ENCODE measurements around the gene LALBA. TPM values are rescaled to one million over a fixed set of nuclear protein-coding genes. Genes with fewer than 3 reads are reported as not detected.

LALBA gene
- total RNA-seq, 1 donor from 2014 or later: not detected

DNA sequence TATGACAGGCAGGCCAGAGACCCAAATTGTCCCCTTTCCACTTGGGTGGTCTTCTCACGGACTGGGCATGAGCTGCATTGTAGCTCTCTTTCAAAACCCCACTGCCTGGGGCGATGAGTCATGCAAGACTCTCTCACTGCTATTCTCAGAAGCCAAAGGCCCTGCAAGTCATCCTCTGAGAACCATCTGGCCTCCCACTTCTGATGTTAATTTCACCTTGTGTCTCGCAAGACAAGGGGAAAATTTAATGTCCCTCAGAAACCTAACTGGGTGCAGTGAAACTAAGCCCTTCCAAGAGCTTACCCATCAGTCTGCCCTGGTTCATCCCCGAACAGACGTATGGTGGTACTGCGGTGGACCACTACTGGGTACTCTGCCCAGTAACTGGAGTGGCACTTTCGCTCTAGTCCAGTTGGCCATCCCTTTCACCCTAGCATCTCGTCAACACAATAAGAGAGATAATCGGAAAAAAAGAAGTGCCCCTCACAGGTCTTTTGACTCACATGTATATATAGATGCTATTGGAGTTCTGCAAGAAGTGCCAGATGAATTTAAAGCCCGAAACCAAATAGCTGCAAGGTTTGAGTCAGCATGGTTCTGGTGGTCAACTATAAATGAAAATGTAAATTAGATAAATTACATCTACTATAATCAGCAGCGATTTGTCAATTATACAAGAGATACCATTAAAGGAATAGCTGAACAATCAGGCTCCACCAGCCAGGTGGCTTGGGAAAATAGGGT, 31.3 kb upstream of the LALBA start:
- H3K36me3 Mint-ChIP-seq (ENCODE audit: low read depth): no peaks in the 10 kb centered on the region
- POLR2A ChIA-PET: no interaction called here
- ATAC-seq (ENCODE audit: low read depth): no peak

DNA sequence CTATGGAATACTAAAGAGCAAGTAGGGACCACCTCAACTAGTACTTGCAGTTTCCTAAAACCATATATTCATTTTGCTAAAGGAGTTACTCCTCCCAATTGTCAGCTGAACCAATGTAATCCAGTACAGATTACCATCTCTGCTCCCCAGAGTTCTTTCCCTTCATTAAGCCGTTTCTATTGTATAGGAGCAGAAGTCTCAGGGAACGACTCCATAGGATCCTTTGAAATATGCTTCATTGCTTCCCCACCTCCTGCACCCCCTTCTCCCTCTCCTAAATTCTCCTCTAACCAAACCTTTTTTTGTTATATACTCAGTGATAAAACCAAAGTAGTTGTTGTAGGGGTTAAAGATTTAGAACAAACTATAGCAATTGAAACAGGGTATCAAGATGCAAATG, 30.7 kb upstream of the LALBA start:
- Mint-ChIP-seq H3K4me3 (no peak overlapping the region), H3K27me3 (peaks cover 19% of the 10 kb centered on the region), H3K9me3 (peaks cover 14% of the 10 kb centered on the region), H3K36me3 (ENCODE audit: low read depth) (no peaks in the 10 kb centered on the region), H3K27ac (no peak overlapping the region), H3K4me1 (no peaks in the 10 kb centered on the region)
- intact Hi-C loops (cut with micrococcal nuclease): no loop called here
- TF ChIP-seq, protein P1, sequence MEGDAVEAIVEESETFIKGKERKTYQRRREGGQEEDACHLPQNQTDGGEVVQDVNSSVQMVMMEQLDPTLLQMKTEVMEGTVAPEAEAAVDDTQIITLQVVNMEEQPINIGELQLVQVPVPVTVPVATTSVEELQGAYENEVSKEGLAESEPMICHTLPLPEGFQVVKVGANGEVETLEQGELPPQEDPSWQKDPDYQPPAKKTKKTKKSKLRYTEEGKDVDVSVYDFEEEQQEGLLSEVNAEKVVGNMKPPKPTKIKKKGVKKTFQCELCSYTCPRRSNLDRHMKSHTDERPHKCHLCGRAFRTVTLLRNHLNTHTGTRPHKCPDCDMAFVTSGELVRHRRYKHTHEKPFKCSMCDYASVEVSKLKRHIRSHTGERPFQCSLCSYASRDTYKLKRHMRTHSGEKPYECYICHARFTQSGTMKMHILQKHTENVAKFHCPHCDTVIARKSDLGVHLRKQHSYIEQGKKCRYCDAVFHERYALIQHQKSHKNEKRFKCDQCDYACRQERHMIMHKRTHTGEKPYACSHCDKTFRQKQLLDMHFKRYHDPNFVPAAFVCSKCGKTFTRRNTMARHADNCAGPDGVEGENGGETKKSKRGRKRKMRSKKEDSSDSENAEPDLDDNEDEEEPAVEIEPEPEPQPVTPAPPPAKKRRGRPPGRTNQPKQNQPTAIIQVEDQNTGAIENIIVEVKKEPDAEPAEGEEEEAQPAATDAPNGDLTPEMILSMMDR (IDR thresholded peaks at IDR 0.05): no peak
- CTCF ChIA-PET: no interaction called here
- no peak for DNase-seq
- POLR2A ChIA-PET: no interaction called here
- ATAC-seq (ENCODE audit: low read depth): no peak

More for the DNA sequence above, 31.3 kb upstream of the LALBA start:
- no peak overlapping the region for H3K4me3 Mint-ChIP-seq
- TF ChIP-seq, protein P1 (IDR thresholded peaks at IDR 0.05): no peak
- no peak for DNase-seq
- H3K4me1 Mint-ChIP-seq: no peaks in the 10 kb centered on the region
- intact Hi-C loops (cut with micrococcal nuclease): no loop called here
- H3K27ac Mint-ChIP-seq: no peak overlapping the region
- CTCF ChIA-PET: no interaction called here
- H3K27me3 Mint-ChIP-seq: peaks cover 19% of the 10 kb centered on the region
- H3K9me3 Mint-ChIP-seq: peaks cover 15% of the 10 kb centered on the region

DNA sequence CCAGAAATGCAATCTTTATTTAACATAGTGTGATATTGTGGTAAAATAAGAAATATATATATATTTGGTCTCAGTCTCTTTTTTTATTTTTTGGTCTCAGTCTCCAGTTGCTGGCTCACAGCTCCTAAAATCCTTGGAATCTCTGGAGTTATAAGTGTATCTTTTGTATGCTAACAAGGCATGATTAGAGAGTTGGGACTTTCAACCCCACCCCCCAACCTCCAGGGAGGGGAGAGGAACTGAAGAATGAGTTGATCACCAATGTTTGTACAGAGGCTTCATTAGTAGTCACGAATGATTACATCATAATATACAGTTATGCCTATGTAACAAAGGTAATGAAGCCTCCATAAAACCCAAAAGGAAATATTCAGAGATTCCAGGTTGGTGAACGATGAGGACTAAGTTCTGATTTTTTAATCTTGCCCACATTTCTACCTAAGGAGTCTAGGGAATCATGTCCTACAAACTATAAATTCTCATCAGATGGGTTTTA, 22.8 kb upstream of the LALBA start:
- intact Hi-C loops (cut with micrococcal nuclease): no loop called here
- Mint-ChIP-seq H3K36me3 (ENCODE audit: low read depth) (no peaks in the 10 kb centered on the region), H3K4me1 (no peaks in the 10 kb centered on the region), H3K27me3 (peaks cover 29% of the 10 kb centered on the region), H3K4me3 (no peak overlapping the region), H3K9me3 (peaks cover 5% of the 10 kb centered on the region), H3K27ac (no peak overlapping the region)
- POLR2A ChIA-PET: no interaction called here
- DNase-seq: no peak
- TF ChIP-seq, protein P1 (IDR thresholded peaks at IDR 0.05): no peak
- no peak for ATAC-seq (ENCODE audit: low read depth)
- CTCF ChIA-PET: no interaction called here

DNA sequence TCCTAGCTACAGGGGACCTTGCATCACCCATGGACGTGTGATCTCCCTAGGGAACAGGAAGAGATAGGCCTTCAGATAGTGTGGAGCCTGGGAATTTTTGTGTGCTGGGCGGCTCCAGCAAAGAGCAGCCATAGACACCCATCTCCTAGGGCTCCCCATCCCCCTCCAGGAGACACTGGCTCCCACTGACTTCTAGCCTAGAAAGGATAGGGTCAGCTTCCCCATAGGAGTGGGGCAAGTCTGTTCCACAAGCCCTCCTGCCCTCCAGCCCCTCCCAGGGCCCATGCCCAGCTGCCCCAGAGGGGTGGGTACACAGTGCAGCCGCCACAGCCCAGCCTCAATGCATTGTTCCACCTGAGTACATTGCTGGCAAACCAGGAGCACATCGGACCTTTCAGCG, 16.5 kb upstream of the LALBA start:
- POLR2A ChIA-PET: no interaction called here
- CTCF ChIA-PET: no interaction called here
- H3K36me3 Mint-ChIP-seq (ENCODE audit: low read depth): no peaks in the 10 kb centered on the region
- no peaks in the 10 kb centered on the region for H3K4me1 Mint-ChIP-seq
- H3K4me3 Mint-ChIP-seq: no peak overlapping the region
- H3K9me3 Mint-ChIP-seq: no peaks in the 10 kb centered on the region
- H3K27me3 Mint-ChIP-seq: peaks cover 44% of the 10 kb centered on the region
- ATAC-seq (ENCODE audit: low read depth): no peak
- intact Hi-C loops (cut with micrococcal nuclease): no loop called here
- DNase-seq: no peak
- TF ChIP-seq, protein P1 (IDR thresholded peaks at IDR 0.05): no peak
- H3K27ac Mint-ChIP-seq: no peak overlapping the region

DNA sequence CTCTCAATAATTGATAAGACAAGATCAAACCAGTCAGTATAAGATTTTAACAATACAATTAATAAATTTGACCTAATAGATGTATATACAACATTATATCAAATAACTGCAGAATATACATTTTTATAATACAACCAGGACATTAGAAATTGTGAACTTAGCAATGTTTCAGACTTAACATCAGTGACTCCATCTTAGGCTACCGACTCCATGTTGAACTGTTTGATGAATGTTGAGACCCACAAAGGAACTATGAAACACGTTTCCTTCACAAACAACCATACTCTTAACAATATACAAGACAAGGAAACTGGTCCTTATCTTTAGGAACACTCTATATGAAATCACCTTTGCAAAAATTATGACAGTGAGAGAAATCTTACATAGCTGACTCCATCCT, 13.9 kb upstream of the LALBA start:
- Mint-ChIP-seq H3K9me3 (no peaks in the 10 kb centered on the region), H3K36me3 (ENCODE audit: low read depth) (no peaks in the 10 kb centered on the region), H3K27ac (no peak overlapping the region), H3K4me3 (no peak overlapping the region), H3K27me3 (peaks cover 46% of the 10 kb centered on the region), H3K4me1 (no peaks in the 10 kb centered on the region)
- no peak for DNase-seq
- TF ChIP-seq, protein P1 (IDR thresholded peaks at IDR 0.05): no peak
- no peak for ATAC-seq (ENCODE audit: low read depth)
- intact Hi-C loops (cut with micrococcal nuclease): no loop called here
- POLR2A ChIA-PET: no interaction called here
- CTCF ChIA-PET: no interaction called here

Data from activated B cell treated with CpG ODN at 0.5 μM for 24 hours (primary cell).